Regular cardiac myocyte (primary cell): Measurements from ENCODE around the gene SLC9C1. TPM values are rescaled to one million over a fixed set of nuclear protein-coding genes. Genes with fewer than 3 reads are reported as not detected.

Source experiments
- total RNA-seq: library from RNA; depleted of rRNA; stranded (reverse); fragments of >200 nt; gene quantifications from 2 replicates; pipeline ENCODE4 v1.2.3, GENCODE V29; 2014

SLC9C1 gene
- total RNA-seq: 0.56 and 0.77 TPM in 2 replicates

GRCh38 chr3:112293368-112294321 is at the start of gene SLC9C1:
SLC9C1 (minus strand) TSS chr3:112294216; CDS start chr3:112286791, 7,425 bp downstream.

GRCh38 chr3:112333002-112333380 is 39.0 kb upstream of the SLC9C1 start, which contains the start of gene CD200:
CD200 (plus strand) TSS chr3:112333156; CDS start chr3:112333213, 57 bp downstream.

GRCh38 chr3:112132975-112133448 is 161.0 kb downstream of the SLC9C1 start, which contains the start of gene GCSAM:
GCSAM (minus strand) TSS chr3:112133248; CDS start chr3:112133120, 128 bp downstream.

Other genes starting within 250 kb of the SLC9C1 start
- 7.9 and 9.3 TPM in 2 replicates for gene C3orf52, start 207.8 kb downstream of the SLC9C1 start, total RNA-seq
- not detected in 2 replicates for gene GCSAM, start 161.0 kb downstream of the SLC9C1 start, total RNA-seq
- 24.7 and 25.1 TPM in 2 replicates for gene CD200, start 38.9 kb upstream of the SLC9C1 start, total RNA-seq
- 0.56 TPM in 1 of 2 replicates, not detected in the other for gene BTLA, start 205.3 kb upstream of the SLC9C1 start, total RNA-seq